Measurements from ENCODE around the gene DGCR6. TPM values are rescaled to one million over a fixed set of nuclear protein-coding genes. Genes with fewer than 3 reads are reported as not detected.
"Not testable (repeated sequence)": the region's sequence is repeated elsewhere in the genome, so short reads cannot be mapped to it uniquely, and the experiment has no call there.

Gene DGCR6
- polyA plus RNA-seq, 2 of the 4 experiments (the other 2 are of a cell fraction), result 1.2 to 2.5 TPM

GRCh38 chr22:18906896-18907295 is 776 bp downstream of the DGCR6 start:
- FAIRE-seq (no peak), ATAC-seq (peak; percentile 67 to 78; a peak in 5 of 6 replicates), DNase-seq (ENCODE audit: low read depth in 1 of 2, low spot score in 1 of 2) (no peak)
- no peak overlapping the region for H3K4me2 ChIP-seq
- ChIA-PET CTCF (interaction anchor here (0.8 to 1.4 kb wide), 5 partner anchors 19 to 30 kb away, joined by 3 to 4 read pairs (median 4); no protein-coding TSS in a partner anchor), POLR2A (no interaction called here)
- TF ChIP-seq PHF8 (IDR thresholded peaks at IDR 0.05; ENCODE audit: borderline replicate concordance, low read depth) (no peak), BHLHE40 (IDR thresholded peaks at IDR 0.05; ENCODE audit: low read depth, low read length) (no peak), MYC (IDR thresholded peaks at IDR 0.05; ENCODE audit: borderline replicate concordance, low read length) (no peak), SMC3 (IDR thresholded peaks at IDR 0.05) (no peak), GATA3 (IDR thresholded peaks at IDR 0.05; ENCODE audit: borderline replicate concordance) (no peak), ZNF302 (CRISPR knock-in tag; IDR thresholded peaks at IDR 0.05) (no peak), ATOH8 (CRISPR knock-in tag; IDR thresholded peaks at IDR 0.05; ENCODE audit: low read depth) (no peak), RCOR1 (IDR thresholded peaks at IDR 0.05; ENCODE audit: low read depth, low read length) (no peak), HOXB5 (CRISPR knock-in tag; IDR thresholded peaks at IDR 0.05) (no peak), MAFK (IDR thresholded peaks at IDR 0.05; ENCODE audit: partially characterized antibody) (no peak), NFE2L2 (conservative IDR thresholded peaks at IDR 0.05; ENCODE audit: low read length) (no peak), ESRRA (IDR thresholded peaks at IDR 0.05; ENCODE audit: borderline replicate concordance, low read length) (no peak), RFX5 (IDR thresholded peaks at IDR 0.05) (no peak), CEBPB (IDR thresholded peaks at IDR 0.05) (no peak), RNF2 (IDR thresholded peaks at IDR 0.05; ENCODE audit: borderline replicate concordance, low read depth) (no peak)
- H3K4me1 ChIP-seq, result no peaks in the 10 kb centered on the region
- no peaks in the 10 kb centered on the region for H3K9me3 ChIP-seq
- H3K4me3 ChIP-seq, result no peak overlapping the region
- no CpG with 5 or more reads among the region's 13 CpGs for WGBS (ENCODE audit: missing lambda C conversion rate)
- H3K27ac ChIP-seq, result no peak overlapping the region

GRCh38 chr22:18909556-18909955 is 3.4 kb downstream of the DGCR6 start:
- DNase-seq (ENCODE audit: low read depth in 1 of 2, low spot score in 1 of 2), result no peak
- H3K9me3 ChIP-seq, result no peaks in the 10 kb centered on the region
- POLR2A ChIA-PET, result no interaction called here
- no CpG with 5 or more reads among the region's 5 CpGs for WGBS (ENCODE audit: missing lambda C conversion rate)
- no peak overlapping the region for H3K27ac ChIP-seq
- no peaks in the 10 kb centered on the region for H3K4me1 ChIP-seq
- FAIRE-seq, result no peak
- TF ChIP-seq HDAC2 (IDR thresholded peaks at IDR 0.05), result no peak
- TF ChIP-seq NFE2L2 (conservative IDR thresholded peaks at IDR 0.05; ENCODE audit: low read length), result no peak
- no peak for TF ChIP-seq EHF (CRISPR knock-in tag; IDR thresholded peaks at IDR 0.05)
- TF ChIP-seq KDM1A (IDR thresholded peaks at IDR 0.05; ENCODE audit: low read depth), result no peak
- TF ChIP-seq FOSL2 (IDR thresholded peaks at IDR 0.05), result no peak
- no peak for TF ChIP-seq FOSL2 (CRISPR knock-in tag; IDR thresholded peaks at IDR 0.05)
- no peak for TF ChIP-seq PHF8 (IDR thresholded peaks at IDR 0.05; ENCODE audit: borderline replicate concordance, low read depth)
- TF ChIP-seq ATOH8 (CRISPR knock-in tag; IDR thresholded peaks at IDR 0.05; ENCODE audit: low read depth), result no peak
- no peak for TF ChIP-seq USF2 (IDR thresholded peaks at IDR 0.05)
- no peak for TF ChIP-seq ZSCAN20 (CRISPR knock-in tag; IDR thresholded peaks at IDR 0.05)
- no peak for TF ChIP-seq EHMT2 (IDR thresholded peaks at IDR 0.05; ENCODE audit: low read depth)
- no peak for TF ChIP-seq HOXA7 (CRISPR knock-in tag; IDR thresholded peaks at IDR 0.05)
- TF ChIP-seq RAD21 (conservative IDR thresholded peaks at IDR 0.05 in 1 of 2, IDR thresholded peaks at IDR 0.05 in 1 of 2), result no peak
- no peak overlapping the region for H3K4me3 ChIP-seq
- no peak overlapping the region for H3K4me2 ChIP-seq
- CTCF ChIA-PET, result no interaction called here
- ATAC-seq, result no peak

- H3K4me2 ChIP-seq; FAIRE-seq; CTCF ChIA-PET; H3K9me3 ChIP-seq; DNase-seq (ENCODE audit: low read depth in 1 of 2, low spot score in 1 of 2); ATAC-seq; H3K27ac ChIP-seq; POLR2A ChIA-PET; H3K4me3 ChIP-seq; H3K4me1 ChIP-seq: not testable (repeated sequence)
- WGBS (ENCODE audit: missing lambda C conversion rate), result no CpG with 5 or more reads among the region's 2 CpGs
These were observed 5.4 kb downstream of the DGCR6 start for GRCh38 chr22:18911535-18911934.

GRCh38 chr22:18912264-18912946 is 6.3 kb downstream of the DGCR6 start:
- H3K27ac ChIP-seq; H3K4me3 ChIP-seq; DNase-seq (ENCODE audit: low read depth in 1 of 2, low spot score in 1 of 2); POLR2A ChIA-PET; H3K4me1 ChIP-seq; H3K9me3 ChIP-seq; H3K4me2 ChIP-seq; FAIRE-seq: not testable (repeated sequence)
- peak; percentile 86; a peak in 5 of 6 replicates for ATAC-seq
- no CpG with 5 or more reads among the region's 10 CpGs for WGBS (ENCODE audit: missing lambda C conversion rate)
- CTCF ChIA-PET, result interaction anchor here (0.5 to 1.1 kb wide), 2 partner anchors 26 to 172 kb away, joined by 3 read pairs; no protein-coding TSS in a partner anchor

- H3K4me1 ChIP-seq; CTCF ChIA-PET; H3K27ac ChIP-seq; FAIRE-seq; POLR2A ChIA-PET; H3K9me3 ChIP-seq; H3K4me3 ChIP-seq; ATAC-seq; DNase-seq (ENCODE audit: low read depth in 1 of 2, low spot score in 1 of 2); H3K4me2 ChIP-seq: not testable (repeated sequence)
- no CpG with 5 or more reads among the region's 10 CpGs for WGBS (ENCODE audit: missing lambda C conversion rate)
These were observed 8.4 kb downstream of the DGCR6 start for GRCh38 chr22:18914558-18914957.
